ENCODE data around the gene HYCC2.
"Not testable (repeated sequence)": the region's sequence is repeated elsewhere in the genome, so short reads cannot be mapped to it uniquely, and the experiment has no call there.

HYCC2 gene

DNA sequence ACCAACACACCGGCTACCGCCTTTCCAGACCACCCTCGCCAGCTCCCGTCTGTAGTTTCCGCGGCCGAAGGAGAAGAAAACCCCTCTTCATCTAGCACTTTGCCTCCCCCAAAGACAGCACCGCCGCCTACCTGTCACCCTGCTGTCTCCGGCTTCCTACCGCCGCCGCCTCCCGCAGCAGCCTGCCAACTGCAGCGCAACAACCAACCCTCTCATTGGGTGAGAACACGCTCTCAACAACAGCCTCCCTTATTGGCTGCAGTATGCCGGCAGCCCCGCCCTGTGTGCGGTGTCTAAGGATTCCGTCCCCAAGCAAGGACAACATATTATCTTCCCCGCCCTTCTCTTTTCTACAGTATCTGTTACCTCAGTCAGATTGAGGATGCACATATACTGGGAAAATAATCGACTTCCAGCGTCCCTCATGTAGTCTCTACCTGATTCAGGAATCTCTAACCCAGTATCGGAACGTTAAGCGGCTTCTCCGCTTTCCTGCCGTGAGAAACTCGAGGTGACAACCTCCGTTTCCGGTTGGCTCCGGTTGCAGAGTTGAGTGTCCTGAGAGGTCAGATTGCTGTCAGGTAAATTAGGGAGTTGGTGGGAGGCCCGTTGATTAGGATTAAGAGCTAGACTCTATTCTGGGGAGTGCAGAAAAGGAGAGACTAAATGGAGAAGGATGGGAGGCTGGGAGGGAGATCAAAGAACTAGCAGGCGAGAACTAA, at the start of gene HYCC2, which contains the start of gene NDUFB3:
Gene HYCC2 (minus strand): TSS at position 193 of the 722 bp plus-strand sequence. CDS start 47,662 bp downstream, outside the sequence.
Gene NDUFB3 (plus strand): TSS at position 523 of the 722 bp plus-strand sequence. CDS start 6,882 bp downstream, outside the sequence.
- peak; percentile 92 for DNase-seq

GRCh38 chr2:201118961-201119854, 47.7 kb upstream of the HYCC2 start:
- peak; percentile 58 for DNase-seq

GRCh38 chr2:201118121-201118960, 46.9 kb upstream of the HYCC2 start:
- peak; percentile 85 for DNase-seq

GRCh38 chr2:201117735-201118094, 46.2 kb upstream of the HYCC2 start:
- DNase-seq = not testable (repeated sequence)

GRCh38 chr2:201116959-201117734, 45.7 kb upstream of the HYCC2 start:
- peak; percentile 36 for DNase-seq

DNA sequence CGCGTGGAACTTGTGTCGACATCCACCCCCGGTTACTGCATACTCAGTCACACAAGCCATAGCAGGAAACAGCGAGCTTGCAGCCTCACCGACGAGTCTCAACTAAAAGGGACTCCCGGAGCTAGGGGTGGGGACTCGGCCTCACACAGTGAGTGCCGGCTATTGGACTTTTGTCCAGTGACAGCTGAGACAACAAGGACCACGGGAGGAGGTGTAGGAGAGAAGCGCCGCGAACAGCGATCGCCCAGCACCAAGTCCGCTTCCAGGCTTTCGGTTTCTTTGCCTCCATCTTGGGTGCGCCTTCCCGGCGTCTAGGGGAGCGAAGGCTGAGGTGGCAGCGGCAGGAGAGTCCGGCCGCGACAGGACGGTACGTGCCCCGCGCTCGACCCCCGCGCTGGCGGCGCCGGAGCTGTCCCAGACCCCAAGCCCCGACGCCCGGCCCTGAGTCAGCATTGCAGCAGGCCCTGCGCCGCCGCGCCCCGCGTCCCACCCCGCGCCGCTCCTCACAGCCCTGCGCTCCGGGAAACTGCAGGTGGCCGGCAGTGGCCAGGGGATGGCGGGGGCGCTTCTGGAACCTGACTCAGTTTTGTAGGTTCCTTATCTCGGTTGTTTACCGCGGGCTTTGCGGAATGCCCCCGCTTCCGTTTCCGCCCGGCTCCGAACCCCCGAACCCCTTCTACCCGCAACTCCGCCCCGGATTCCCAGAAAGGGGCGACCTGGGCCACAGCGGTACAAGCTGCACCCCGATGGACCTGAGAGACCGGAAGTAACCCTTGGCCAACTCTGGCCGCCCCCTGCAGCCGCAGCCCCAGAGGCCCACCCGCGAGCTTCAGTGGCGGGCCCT, 44.9 kb upstream of the HYCC2 start, which contains the start of gene CFLAR:
Gene CFLAR (plus strand): TSS at position 50 of the 844 bp plus-strand sequence. CDS start 13,702 bp downstream, outside the sequence.
- DNase-seq = peak; percentile 74

DNA sequence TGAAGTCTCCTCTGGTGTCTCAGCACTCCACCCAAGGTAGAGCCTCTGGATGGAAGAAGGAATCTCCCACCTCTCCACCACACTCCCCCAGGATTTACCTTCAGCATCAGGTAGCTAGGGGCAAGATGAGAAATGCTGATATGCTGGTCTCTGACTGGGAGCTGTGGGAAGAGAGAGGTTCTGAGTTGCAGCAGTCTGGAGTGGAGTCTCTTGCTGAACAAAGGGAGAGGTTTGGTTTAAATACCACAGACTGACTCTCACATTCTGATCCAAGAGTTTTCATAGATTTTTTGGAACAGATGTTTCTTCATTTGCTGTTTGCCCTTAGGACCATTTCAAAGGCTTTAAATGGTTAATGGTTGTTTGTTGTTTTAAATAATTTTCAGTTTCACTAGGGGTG, 43.4 kb upstream of the HYCC2 start:
- DNase-seq = no peak

GRCh38 chr2:201114350-201114749, 42.9 kb upstream of the HYCC2 start:
- no peak for DNase-seq

DNA sequence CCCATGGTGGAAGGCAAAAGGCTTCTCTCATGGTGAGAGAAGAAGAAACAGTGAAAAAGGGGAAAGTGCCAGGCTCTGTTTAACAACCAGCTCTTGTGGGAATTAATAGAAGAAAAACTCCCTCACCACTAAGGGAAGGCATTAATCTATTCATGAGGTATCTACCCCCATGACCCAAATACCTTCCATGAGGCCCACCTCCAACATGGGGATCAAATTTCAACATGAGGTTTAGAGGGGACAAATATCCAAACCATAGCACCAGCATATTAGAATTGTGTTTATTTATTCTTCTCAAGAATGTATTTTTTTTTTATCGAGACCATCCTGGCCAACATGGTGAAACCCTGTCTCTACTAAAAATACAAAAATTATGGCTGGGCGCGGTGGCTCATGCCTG, 39.6 kb upstream of the HYCC2 start:
- DNase-seq = no peak

DNA sequence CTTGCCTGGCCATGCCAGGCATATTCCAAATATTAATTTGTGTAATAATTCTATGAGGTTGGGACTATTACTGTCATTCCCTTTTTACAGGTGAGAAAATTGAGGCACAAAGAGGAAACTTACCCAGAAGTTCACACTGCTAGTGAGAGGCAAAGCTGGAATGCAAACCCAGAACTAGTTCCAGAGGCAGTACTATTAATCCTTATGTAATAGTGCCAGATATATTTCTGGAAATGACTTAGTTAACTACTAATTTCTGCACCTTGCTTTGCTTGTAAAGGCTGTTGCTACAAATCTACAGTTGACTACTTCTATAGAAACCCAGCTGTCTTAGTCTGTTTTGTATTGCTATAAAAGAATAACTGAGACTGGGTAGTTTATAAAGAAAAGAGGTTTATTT, 39.1 kb upstream of the HYCC2 start:
- no peak for DNase-seq

DNA sequence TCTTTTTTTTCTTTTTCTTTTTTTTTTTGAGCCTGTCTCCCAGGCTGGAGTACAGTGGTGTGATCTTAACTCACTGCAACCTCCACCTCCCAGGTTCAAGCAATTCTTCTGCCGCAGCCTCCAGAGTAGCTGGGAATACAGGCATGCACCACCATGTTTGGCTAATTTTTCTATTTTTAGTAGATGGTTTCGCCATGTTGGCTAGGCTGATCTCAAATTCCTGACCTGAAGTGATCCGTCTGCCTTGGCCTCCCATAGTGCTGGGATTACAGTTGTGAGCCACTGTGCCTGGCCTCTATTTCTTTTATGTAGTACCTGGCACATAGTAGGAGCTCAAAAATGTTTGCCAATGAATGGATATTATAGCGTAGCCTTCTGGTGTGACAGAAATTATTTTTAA, 37.7 kb upstream of the HYCC2 start:
- no peak for DNase-seq

DNA sequence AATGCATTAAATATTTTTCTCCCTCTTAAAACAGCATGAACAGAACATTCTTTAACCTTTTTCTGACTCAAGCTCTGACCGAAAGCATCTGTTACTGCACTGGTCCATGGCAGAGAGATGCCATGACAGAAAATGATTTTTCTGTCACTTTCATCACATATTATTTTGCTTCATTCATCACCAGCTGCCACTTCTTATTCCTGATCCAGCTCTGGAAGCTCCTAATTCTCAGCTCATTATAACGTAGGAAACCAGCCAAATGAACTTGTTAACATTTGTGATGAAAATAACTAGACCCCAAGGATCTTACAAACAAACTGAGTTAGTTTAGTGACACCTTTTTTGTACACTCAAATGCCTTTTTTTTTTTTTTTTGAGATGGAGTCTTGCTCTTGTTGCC, 36.9 kb upstream of the HYCC2 start:
- no peak for DNase-seq

- DNase-seq = no peak
These were observed 36.2 kb upstream of the HYCC2 start for GRCh38 chr2:201107624-201108023.

DNA sequence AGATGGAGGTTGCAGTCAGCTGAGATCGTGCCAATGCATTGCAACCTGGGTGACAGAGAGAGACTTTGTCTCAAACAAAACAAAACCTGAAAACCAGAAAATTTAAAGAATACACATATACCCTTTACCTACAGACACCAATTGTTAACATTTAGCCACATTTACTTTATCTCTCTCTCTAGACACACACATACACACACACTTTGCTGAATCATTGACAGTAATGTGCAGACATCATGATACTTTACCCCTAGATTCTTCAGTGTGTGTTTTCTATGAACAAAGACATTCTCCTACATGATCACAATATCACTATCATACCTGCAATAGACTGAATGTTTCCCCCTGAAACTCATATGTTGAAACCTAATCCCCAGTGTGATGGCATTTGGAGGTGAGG, 34.3 kb upstream of the HYCC2 start:
- DNase-seq = no peak

DNA sequence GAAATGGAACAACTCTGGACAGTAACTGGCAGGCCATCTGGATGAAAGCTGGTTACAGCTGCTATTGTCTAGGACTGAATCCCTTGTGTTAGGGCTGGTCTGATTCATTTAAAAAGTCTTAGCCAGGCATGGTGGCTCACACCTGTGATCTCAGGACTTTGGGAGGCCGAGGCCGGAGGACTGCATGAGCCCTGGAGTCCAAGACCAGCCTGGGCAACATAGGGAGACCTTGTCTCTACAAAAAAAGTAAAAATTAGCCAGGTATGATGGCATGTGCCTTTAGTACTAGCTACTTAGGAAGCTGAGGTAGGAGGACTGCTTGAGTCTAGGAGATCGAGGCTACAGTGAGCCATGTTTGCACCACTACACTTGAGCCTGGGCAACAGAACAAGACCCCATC, 29.0 kb upstream of the HYCC2 start:
- DNase-seq = no peak

DNA sequence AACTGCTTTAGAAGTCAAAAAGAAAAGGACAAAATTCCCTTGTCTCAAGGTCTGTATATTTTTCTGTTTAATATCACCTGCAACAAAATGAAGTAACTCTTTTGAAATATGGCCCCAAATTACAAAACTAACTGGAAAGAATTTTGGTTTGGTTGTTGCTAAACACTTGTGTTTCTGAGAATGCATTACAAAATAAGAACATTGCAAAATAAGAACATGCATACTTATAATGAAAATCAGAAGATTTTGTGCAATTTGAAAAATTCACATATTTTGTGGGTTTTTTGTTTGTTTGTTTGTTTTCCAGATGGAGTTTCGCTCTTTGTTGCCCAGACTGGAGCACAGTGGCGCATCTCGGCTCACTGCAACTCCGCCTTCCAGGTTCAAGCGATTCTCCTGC, 22.1 kb upstream of the HYCC2 start:
- no peak for DNase-seq

DNA sequence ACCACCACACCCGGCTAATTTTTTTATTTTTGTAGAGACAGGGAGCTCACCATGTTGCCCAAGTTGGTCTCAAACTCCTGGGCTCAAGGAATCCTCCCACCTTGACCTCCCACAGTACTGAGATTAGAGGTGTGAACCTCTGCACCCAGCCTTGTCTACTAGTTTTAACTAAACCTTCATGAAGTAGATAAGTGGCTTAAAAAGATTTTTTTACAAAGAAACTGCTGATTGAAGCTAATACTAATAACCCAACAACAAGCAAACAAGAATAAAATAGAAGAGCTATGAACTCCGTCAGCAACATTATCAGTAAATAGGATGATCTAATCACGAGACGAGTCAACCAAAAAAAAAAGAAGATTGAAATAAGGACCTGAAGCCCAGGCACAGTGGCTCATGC, 19.1 kb upstream of the HYCC2 start:
- DNase-seq = no peak

- DNase-seq = no peak
These were observed 13.4 kb upstream of the HYCC2 start for GRCh38 chr2:201084863-201085262.

GRCh38 chr2:201074996-201075395, 3.5 kb upstream of the HYCC2 start:
- DNase-seq = no peak

GRCh38 chr2:201073071-201073470, 1.6 kb upstream of the HYCC2 start:
- DNase-seq = no peak

DNA sequence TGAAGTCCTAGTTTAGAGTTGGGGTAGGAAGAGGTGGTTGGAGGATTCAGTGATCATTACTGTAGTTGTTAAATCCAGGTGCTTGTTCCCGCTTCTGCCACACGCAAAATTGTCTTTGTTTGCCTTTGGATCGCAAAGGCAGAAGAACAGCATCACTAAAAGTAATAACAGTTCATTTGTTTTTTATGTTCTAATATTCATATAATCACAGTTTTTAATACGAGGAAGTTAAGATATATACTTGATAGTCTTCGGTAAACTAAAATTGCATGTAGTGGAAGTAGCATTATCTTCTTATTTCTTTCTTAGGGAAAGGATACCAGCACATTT, 695 bp upstream of the HYCC2 start:
- no peak for DNase-seq
